Measurements from ENCODE around the gene CHRDL2. TPM values are rescaled to one million over a fixed set of nuclear protein-coding genes. Genes with fewer than 3 reads are reported as not detected.

CHRDL2 gene
- total RNA-seq, 1 experiment from 2014 or later = not detected

- Mint-ChIP-seq H3K9me3 (ENCODE audit: low read depth, unreplicated experiment) (no peaks in the 10 kb centered on the region), H3K4me1 (ENCODE audit: low read depth, unreplicated experiment) (no peaks in the 10 kb centered on the region), H3K27me3 (ENCODE audit: unreplicated experiment) (peaks cover 92% of the 10 kb centered on the region), H3K4me3 (ENCODE audit: low read depth, unreplicated experiment) (peak overlapping the region; percentile 46), H3K27ac (ENCODE audit: unreplicated experiment) (no peak overlapping the region), H3K36me3 (ENCODE audit: insufficient read depth, unreplicated experiment) (no peaks in the 10 kb centered on the region)
- TF ChIP-seq CTCF (IDR thresholded peaks at IDR 0.05; ENCODE audit: unreplicated experiment) = no peak
- intact Hi-C loops (cut with micrococcal nuclease; ENCODE audit: unreplicated experiment) = no loop called here
- CTCF ChIA-PET = no interaction called here
- no peak for DNase-seq
- no TSS peak for BruUV-seq (replicated peaks)
These were observed 510 bp downstream of the CHRDL2 start for GRCh38 chr11:74730571-74731260.

- peaks cover 95% of the 10 kb centered on the region for H3K27me3 Mint-ChIP-seq (ENCODE audit: unreplicated experiment)
- BruUV-seq (replicated peaks) = no TSS peak
- CTCF ChIA-PET = interaction anchor here (2.0 kb wide), 1 partner anchor 27 kb away, joined by 7 read pairs; no protein-coding TSS in a partner anchor
- no peaks in the 10 kb centered on the region for H3K9me3 Mint-ChIP-seq (ENCODE audit: low read depth, unreplicated experiment)
- no peaks in the 10 kb centered on the region for H3K4me1 Mint-ChIP-seq (ENCODE audit: low read depth, unreplicated experiment)
- intact Hi-C loops (cut with micrococcal nuclease; ENCODE audit: unreplicated experiment) = loop anchor here (5.0 kb wide), 2 partner anchors 97 to 112 kb away; no protein-coding TSS in a partner anchor
- H3K4me3 Mint-ChIP-seq (ENCODE audit: low read depth, unreplicated experiment) = no peak overlapping the region
- DNase-seq = no peak
- TF ChIP-seq CTCF (IDR thresholded peaks at IDR 0.05; ENCODE audit: unreplicated experiment) = no peak
- H3K27ac Mint-ChIP-seq (ENCODE audit: unreplicated experiment) = no peak overlapping the region
- H3K36me3 Mint-ChIP-seq (ENCODE audit: insufficient read depth, unreplicated experiment) = no peaks in the 10 kb centered on the region
These were observed 1.8 kb downstream of the CHRDL2 start for GRCh38 chr11:74729397-74729796.

- intact Hi-C loops (cut with micrococcal nuclease; ENCODE audit: unreplicated experiment) = loop anchor here (5.0 kb wide), 2 partner anchors 94 to 109 kb away; no protein-coding TSS in a partner anchor
- no TSS peak for BruUV-seq (replicated peaks)
- Mint-ChIP-seq H3K4me3 (ENCODE audit: low read depth, unreplicated experiment) (no peak overlapping the region), H3K27me3 (ENCODE audit: unreplicated experiment) (peaks cover 92% of the 10 kb centered on the region), H3K36me3 (ENCODE audit: insufficient read depth, unreplicated experiment) (no peaks in the 10 kb centered on the region), H3K4me1 (ENCODE audit: low read depth, unreplicated experiment) (no peaks in the 10 kb centered on the region), H3K27ac (ENCODE audit: unreplicated experiment) (no peak overlapping the region), H3K9me3 (ENCODE audit: low read depth, unreplicated experiment) (no peaks in the 10 kb centered on the region)
- TF ChIP-seq CTCF (IDR thresholded peaks at IDR 0.05; ENCODE audit: unreplicated experiment) = peak; percentile 63
- CTCF ChIA-PET = interaction anchor here (0.5 to 3.4 kb wide), 7 partner anchors 8 to 160 kb away, joined by 3 to 41 read pairs (median 4); no protein-coding TSS in a partner anchor
- peak; percentile 75 for DNase-seq
These were observed 4.6 kb downstream of the CHRDL2 start for GRCh38 chr11:74726547-74727182.

GRCh38 chr11:74725701-74726100, 5.5 kb downstream of the CHRDL2 start:
- Mint-ChIP-seq H3K9me3 (ENCODE audit: low read depth, unreplicated experiment) (no peaks in the 10 kb centered on the region), H3K4me1 (ENCODE audit: low read depth, unreplicated experiment) (no peaks in the 10 kb centered on the region), H3K27me3 (ENCODE audit: unreplicated experiment) (peaks cover 85% of the 10 kb centered on the region), H3K36me3 (ENCODE audit: insufficient read depth, unreplicated experiment) (no peaks in the 10 kb centered on the region), H3K27ac (ENCODE audit: unreplicated experiment) (no peak overlapping the region), H3K4me3 (ENCODE audit: low read depth, unreplicated experiment) (no peak overlapping the region)
- CTCF ChIA-PET = interaction anchor here (1.1 to 3.4 kb wide), 3 partner anchors 9 to 23 kb away, joined by 4 to 41 read pairs (median 11); no protein-coding TSS in a partner anchor
- no TSS peak for BruUV-seq (replicated peaks)
- DNase-seq = no peak
- intact Hi-C loops (cut with micrococcal nuclease; ENCODE audit: unreplicated experiment) = loop anchor here (5.0 kb wide), 2 partner anchors 93 to 108 kb away; no protein-coding TSS in a partner anchor
- TF ChIP-seq CTCF (IDR thresholded peaks at IDR 0.05; ENCODE audit: unreplicated experiment) = no peak
